Measurements from ENCODE around the gene B3GALT5.

B3GALT5 gene

GRCh38 chr21:39690454-39690853, 77.7 kb downstream of the B3GALT5 start:
- H3K4me1 ChIP-seq = no peaks in the 10 kb centered on the region
- no peak for DNase-seq
- H3K9me3 ChIP-seq = no peaks in the 10 kb centered on the region; the same call in 1 of the 2 replicates
- TF ChIP-seq CTCF (IDR thresholded peaks at IDR 0.05; ENCODE audit: low read depth, low read length) = no peak
- H3K36me3 ChIP-seq = no peaks in the 10 kb centered on the region
- no peak overlapping the region for H3K4me3 ChIP-seq (ENCODE audit: low read depth, low read length)
- H3K27me3 ChIP-seq = no peaks in the 10 kb centered on the region

- no peak for DNase-seq
- no peak overlapping the region for H3K4me3 ChIP-seq (ENCODE audit: low read depth, low read length)
- TF ChIP-seq CTCF (IDR thresholded peaks at IDR 0.05; ENCODE audit: low read depth, low read length) = no peak
- no peaks in the 10 kb centered on the region for H3K4me1 ChIP-seq
- H3K9me3 ChIP-seq = no peaks in the 10 kb centered on the region
- H3K36me3 ChIP-seq = no peaks in the 10 kb centered on the region
- no peaks in the 10 kb centered on the region for H3K27me3 ChIP-seq
Measured at GRCh38 chr21:39694750-39695149, 82.0 kb downstream of the B3GALT5 start.

GRCh38 chr21:39696196-39696595, 83.5 kb downstream of the B3GALT5 start:
- H3K9me3 ChIP-seq = no peaks in the 10 kb centered on the region
- H3K4me1 ChIP-seq = no peaks in the 10 kb centered on the region
- no peak for DNase-seq
- no peak for TF ChIP-seq CTCF (IDR thresholded peaks at IDR 0.05; ENCODE audit: low read depth, low read length)
- H3K36me3 ChIP-seq = no peaks in the 10 kb centered on the region
- H3K27me3 ChIP-seq = no peaks in the 10 kb centered on the region
- no peak overlapping the region for H3K4me3 ChIP-seq (ENCODE audit: low read depth, low read length)

- no peaks in the 10 kb centered on the region for H3K9me3 ChIP-seq
- TF ChIP-seq CTCF (IDR thresholded peaks at IDR 0.05; ENCODE audit: low read depth, low read length) = no peak
- H3K36me3 ChIP-seq = no peaks in the 10 kb centered on the region
- no peak overlapping the region for H3K4me3 ChIP-seq (ENCODE audit: low read depth, low read length)
- H3K4me1 ChIP-seq = no peaks in the 10 kb centered on the region
- H3K27me3 ChIP-seq = no peaks in the 10 kb centered on the region
- no peak for DNase-seq
Measured at GRCh38 chr21:39696618-39697017, 83.9 kb downstream of the B3GALT5 start.

- TF ChIP-seq CTCF (IDR thresholded peaks at IDR 0.05; ENCODE audit: low read depth, low read length) = no peak
- Histone ChIP-seq H3K27me3 (no peaks in the 10 kb centered on the region), H3K36me3 (no peaks in the 10 kb centered on the region), H3K4me1 (no peaks in the 10 kb centered on the region), H3K9me3 (no peaks in the 10 kb centered on the region), H3K4me3 (ENCODE audit: low read depth, low read length) (no peak overlapping the region)
- no peak for DNase-seq
Measured at GRCh38 chr21:39700318-39700717, 87.6 kb downstream of the B3GALT5 start.

GRCh38 chr21:39703578-39703977, 90.8 kb downstream of the B3GALT5 start:
- Histone ChIP-seq H3K27me3 (no peaks in the 10 kb centered on the region), H3K4me1 (no peaks in the 10 kb centered on the region), H3K9me3 (no peaks in the 10 kb centered on the region), H3K4me3 (ENCODE audit: low read depth, low read length) (no peak overlapping the region), H3K36me3 (no peaks in the 10 kb centered on the region)
- no peak for TF ChIP-seq CTCF (IDR thresholded peaks at IDR 0.05; ENCODE audit: low read depth, low read length)
- DNase-seq = no peak
